GM20000 (cell line): ENCODE measurements around the gene ENOX1.

Experiments
- DNase-seq: peaks from one replicate; pipeline ENCODE4 v3.0.0; 2012; ENCODE audit warnings: low spot score
- CTCF ChIP-seq: IDR thresholded peaks from 2 replicates; pipeline ENCODE4 v1.5.1; 2012; ENCODE audit warnings: mild to moderate bottlenecking, control low read depth; ENCODE audit errors: extremely low read depth, missing control alignments

Gene ENOX1

DNA sequence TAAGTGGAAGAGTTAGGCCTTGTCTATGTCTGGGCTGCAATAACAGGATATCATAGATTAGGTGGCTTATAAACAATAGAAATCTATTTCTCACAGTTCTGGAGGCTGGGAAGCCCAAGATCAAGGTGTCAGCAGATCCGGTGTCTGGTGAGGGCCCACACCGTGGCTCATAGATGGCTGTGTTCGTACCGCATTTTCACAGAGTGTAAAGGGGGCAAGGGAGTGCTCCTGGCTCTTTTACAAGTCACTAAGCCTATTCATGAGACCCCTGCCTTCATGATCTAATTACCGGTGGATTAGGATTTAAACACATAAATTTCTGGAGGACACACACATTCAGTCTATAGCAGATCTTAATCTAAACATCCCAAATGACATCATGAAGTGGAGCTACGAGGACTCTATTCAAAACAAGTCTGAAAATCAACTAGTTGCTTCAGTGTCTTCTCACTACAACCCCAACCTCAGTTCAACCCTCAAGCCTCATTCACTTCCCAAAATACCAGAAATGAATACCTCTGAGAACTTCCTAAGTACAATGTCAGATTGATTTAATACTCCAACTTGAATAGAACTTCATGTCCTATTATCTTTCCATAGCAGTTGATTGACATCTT, 23.5 kb downstream of the ENOX1 start:
- no peak for TF ChIP-seq CTCF
- DNase-seq: no peak

DNA sequence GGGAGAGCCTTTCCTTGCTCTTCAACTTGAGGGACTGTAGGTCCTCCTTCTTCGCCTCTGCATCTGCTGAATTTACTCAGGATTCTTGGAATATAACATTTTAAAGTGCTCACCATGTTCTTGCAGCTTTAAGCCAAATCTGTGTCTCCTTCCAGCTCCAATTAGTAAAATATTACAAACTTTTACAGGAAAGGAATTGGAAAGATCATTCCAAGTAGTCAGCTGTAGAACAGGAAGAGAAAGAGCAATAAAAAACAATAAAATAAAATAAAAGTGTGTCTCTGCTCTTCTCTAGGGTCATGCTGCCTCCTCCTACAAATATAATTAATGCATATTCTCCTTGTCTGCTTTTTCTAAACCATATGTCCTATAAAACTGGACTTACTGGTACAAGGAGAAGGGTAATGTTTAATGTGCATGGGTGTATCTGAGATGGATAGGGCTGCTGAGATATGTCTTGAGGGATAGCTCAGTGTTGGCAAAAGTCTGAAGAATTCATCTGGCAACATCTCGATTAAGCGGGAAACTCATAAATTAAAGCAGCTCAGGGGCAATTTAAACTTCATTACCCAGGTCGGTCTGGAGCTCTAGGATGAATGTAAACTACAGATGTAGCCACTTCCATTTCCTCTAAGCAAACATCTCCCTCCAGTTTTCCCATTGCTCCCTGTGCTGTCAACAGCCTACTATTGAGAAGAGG, 25.0 kb downstream of the ENOX1 start:
- no peak for TF ChIP-seq CTCF
- DNase-seq: no peak

DNA sequence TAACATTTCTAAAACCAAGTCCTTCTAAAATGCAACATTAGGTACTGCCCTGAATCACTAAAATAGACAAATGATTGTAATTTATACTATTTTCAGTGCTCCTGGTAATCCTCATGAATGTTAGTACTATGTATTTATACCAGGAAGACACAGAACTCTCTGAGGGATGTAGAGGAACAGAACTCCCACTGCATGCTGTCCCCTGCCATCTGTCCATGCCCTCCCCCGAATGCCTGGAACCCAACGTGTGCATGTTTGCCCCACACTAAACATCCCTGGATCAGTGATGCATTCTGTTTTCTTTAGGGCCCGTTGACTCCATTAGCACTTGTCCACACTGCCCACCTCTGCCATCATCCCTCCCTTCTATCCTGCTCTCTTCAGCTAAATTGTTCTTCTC, 26.5 kb downstream of the ENOX1 start:
- no peak for DNase-seq
- TF ChIP-seq CTCF: no peak

GRCh38 chr13:43758834-43759233, 27.9 kb downstream of the ENOX1 start:
- TF ChIP-seq CTCF: no peak
- peak; percentile 45 for DNase-seq

DNA sequence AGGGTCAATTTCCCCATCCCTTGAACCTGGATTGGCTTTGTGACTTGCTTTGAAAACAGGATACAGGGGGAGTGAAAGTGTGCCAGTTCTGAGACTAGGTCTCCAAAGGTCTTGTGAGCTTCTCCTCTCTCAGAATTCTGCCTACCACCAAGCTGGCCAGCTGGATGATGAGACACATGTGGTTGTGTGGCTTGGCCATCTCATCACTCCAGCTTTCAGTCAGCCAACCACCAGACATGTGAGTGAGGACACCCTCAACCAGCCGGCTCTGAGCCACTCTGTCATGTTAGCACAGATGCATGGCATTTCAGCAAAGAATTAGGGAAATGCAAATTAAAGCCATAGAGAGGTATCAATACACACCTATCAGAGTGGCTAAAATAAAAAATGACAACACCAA, 29.5 kb downstream of the ENOX1 start:
- TF ChIP-seq CTCF: no peak
- DNase-seq: no peak

GRCh38 chr13:43755844-43756243, 30.9 kb downstream of the ENOX1 start:
- no peak for TF ChIP-seq CTCF
- no peak for DNase-seq

- DNase-seq: no peak
- TF ChIP-seq CTCF: no peak
These were observed 35.1 kb downstream of the ENOX1 start for GRCh38 chr13:43751624-43752023.
